GM12878 (cell line): ENCODE results near the gene ZCCHC17. TPM values are rescaled to one million over a fixed set of nuclear protein-coding genes. Genes with fewer than 3 reads are reported as not detected.

Experiments used
- ATAC-seq: fragments of 200-7000 bp; cut with Tn5 transposase; 3 replicates; pipeline ENCODE4 v1.9.1; 2020; ENCODE audit warnings: mild to moderate bottlenecking, moderate library complexity
- BruUV-seq: library from RNA; stranded (reverse); fragments of 400-500 nt; replicated peaks from 2 replicates; lab custom pipeline; 2021; lab: Mats Ljungman, UMichigan
- CTCF ChIA-PET: fragments of 300-600 bp; sonication (Branson Sonifier 250); formaldehyde crosslinking; extraction: SDS; loops from one replicate; lab custom pipeline; 2021; ENCODE audit warnings: inconsistent platforms; lab: Yijun Ruan, JAX
- POLR2A ChIA-PET: fragments of 350-600 bp; formaldehyde crosslinking; extraction: SDS; loops from one replicate; lab custom pipeline; 2021; ENCODE audit warnings: inconsistent platforms; lab: Charles Lee
- RAD21 ChIA-PET: fragments of 300-600 bp; sonication (Branson Sonifier 250); formaldehyde crosslinking; loops from one replicate; lab custom pipeline; 2023; ENCODE audit warnings: antibody characterized with exemption; ENCODE audit not compliant: unreplicated experiment; lab: Charles Lee
- SMC1A ChIA-PET: fragments of 300-600 bp; sonication (Branson Sonifier 250); formaldehyde crosslinking; loops from one replicate; lab custom pipeline; 2023; ENCODE audit not compliant: unreplicated experiment, uncharacterized antibody; lab: Charles Lee
- DNase-seq: peaks from one replicate; pipeline ENCODE4 v3.0.0-alpha.2; 2011; ENCODE audit warnings: low read depth, low spot score
- FAIRE-seq: peaks from 3 replicates; lab custom pipeline; 2011; peaks lifted over from hg19 to GRCh38; lab: Jason Lieb, UNC
- H2AFZ ChIP-seq: 2 replicates; pipeline ENCODE4 v1.6.0; 2011; ENCODE audit warnings: low read depth, low read length, control low read depth; ENCODE audit not compliant: control insufficient read depth
- H3K27ac ChIP-seq: 2 replicates; pipeline ENCODE4 v1.5.1; 2011; ENCODE audit warnings: control low read depth; ENCODE audit not compliant: control insufficient read depth, insufficient read depth
- H3K27me3 ChIP-seq, 2 experiments: replicated peaks in 1 of 2; 2 replicates each; pipeline versions ENCODE4 v1.6.0 to v1.6.1; 2011; ENCODE audit warnings: low read length in 1 of 2; ENCODE audit not compliant: control insufficient read depth in 2 of 2, insufficient read depth in 2 of 2
- H3K36me3 ChIP-seq, 2 experiments: 2 replicates each; pipeline ENCODE4 v1.5.1; 2011; ENCODE audit warnings: low read length in 1 of 2; ENCODE audit not compliant: control insufficient read depth in 2 of 2, insufficient read depth in 2 of 2
- H3K4me1 ChIP-seq: 2 replicates; pipeline ENCODE4 v1.6.1; 2011; ENCODE audit warnings: mild to moderate bottlenecking, low read length, moderate library complexity, mixed read lengths; ENCODE audit not compliant: control insufficient read depth, insufficient read depth
- H3K4me2 ChIP-seq: 2 replicates; pipeline ENCODE4 v1.6.0; 2011; ENCODE audit warnings: control low read depth; ENCODE audit not compliant: control insufficient read depth, insufficient read depth
- H3K4me3 ChIP-seq: fragments of 200-600 bp; sonication (generic); 2 replicates; pipeline ENCODE4 v1.5.1; 2016
- H3K79me2 ChIP-seq: 2 replicates; pipeline ENCODE4 v1.6.0; 2011; ENCODE audit warnings: low read length; ENCODE audit not compliant: control insufficient read depth, insufficient read depth
- H3K9ac ChIP-seq: 2 replicates; pipeline ENCODE4 v1.8.0; 2011; ENCODE audit warnings: low read length, control low read depth, mixed read lengths; ENCODE audit not compliant: control insufficient read depth, insufficient read depth
- H3K9me3 ChIP-seq: replicated peaks from 3 replicates; pipeline ENCODE4 v1.5.1; 2011; ENCODE audit warnings: mild to moderate bottlenecking, low read length; ENCODE audit not compliant: control insufficient read depth, insufficient read depth
- H4K20me1 ChIP-seq: 2 replicates; pipeline ENCODE4 v1.6.0; 2011; ENCODE audit not compliant: control insufficient read depth, insufficient read depth
- EGR1 ChIP-seq, 2 experiments: IDR thresholded peaks; 1 replicate in 1 of 2; 2 replicates in 1 of 2; pipeline ENCODE4 v1.6.1; 2011 to 2012; ENCODE audit warnings: low read depth in 2 of 2, low read length in 2 of 2, borderline replicate concordance in 1 of 2, mild to moderate bottlenecking in 1 of 2, moderate library complexity in 1 of 2
- FOS ChIP-seq: IDR thresholded peaks from 3 replicates; pipeline ENCODE4 v1.6.1; 2011; ENCODE audit warnings: borderline replicate concordance; ENCODE audit not compliant: insufficient read length; ENCODE audit errors: extremely low read depth
- IKZF1 ChIP-seq: fragments of 450-650 bp; conservative IDR thresholded peaks from 2 replicates; pipeline ENCODE4 v1.6.1; 2017; ENCODE audit warnings: antibody characterized with exemption, mild to moderate bottlenecking
- RCOR1 ChIP-seq: conservative IDR thresholded peaks from 2 replicates; pipeline ENCODE4 v1.6.1; 2012; ENCODE audit warnings: low read depth, low read length, improper control_type of control experiment
- RELA ChIP-seq: fragments of 450-650 bp; IDR thresholded peaks from 2 replicates; pipeline ENCODE4 v1.8.0; 2014; ENCODE audit warnings: borderline replicate concordance; ENCODE audit not compliant: partially characterized antibody
- USF1 ChIP-seq: IDR thresholded peaks from 2 replicates; pipeline ENCODE4 v1.6.1; 2011; ENCODE audit warnings: borderline replicate concordance, low read depth, mild to moderate bottlenecking, moderate library complexity, mixed read lengths, low read length; ENCODE audit not compliant: insufficient read depth; ENCODE audit errors: extremely low read length
- WGBS: methylation state at CpG from one replicate; pipeline ENCODE4 v1.1.6; 2016; ENCODE audit warnings: low lambda C conversion rate; ENCODE audit not compliant: insufficient replicate concordance, insufficient coverage; ENCODE audit errors: missing lambda C conversion rate; 5-methylcytosine and 5-hydroxymethylcytosine counted together
- in situ Hi-C: fragments of 300-500 bp; cut with MboI; formaldehyde crosslinking; loops from 9 replicates; pipeline ENCODE4 v1.14.3; 2018; ENCODE audit warnings: mixed read lengths
- intact Hi-C: fragments of 100-400 bp; cut with micrococcal nuclease; formaldehyde crosslinking; loops from one replicate; pipeline ENCODE4 v1.14.2; 2022; ENCODE audit not compliant: unreplicated experiment
- polyA plus RNA-seq, 11 experiments: library from polyadenylated mRNA; depleted of rRNA in 4 of 11; unstranded in 6 of 11; stranded (reverse) in 5 of 11; fragments of >200 nt; fragmentation: Nextera tagmentation in 4 of 11; fragmentation: Illumina TruSeq in 1 of 11; extraction: Ambion mirVana in 4 of 11; extraction: Trizol in 1 of 11; gene quantifications; 1 replicate in 1 of 11; 2 replicates in 10 of 11; pipeline versions ENCODE4 v1.2.1 to v1.2.3, GENCODE V29; 2011 to 2016; ENCODE audit warnings: inconsistent platforms in 2 of 11, missing spikeins in 2 of 11, low read depth in 1 of 11
- total RNA-seq, 4 experiments: library from RNA; depleted of rRNA in 3 of 4; stranded (reverse); fragments of >200 nt in 3 of 4; fragmentation: Illumina TruSeq in 1 of 4; extraction: Trizol in 1 of 4; gene quantifications; 2 replicates each; pipeline versions ENCODE4 v1.2.1 to v1.2.3, GENCODE V29; 2013 to 2021
- TF ChIP-seq, protein P1 (sequence below): fragments of 450-650 bp; formaldehyde crosslinking; IDR thresholded peaks from 2 replicates; pipeline ENCODE4 v1.4.0; 2020; ENCODE audit warnings: mild to moderate bottlenecking, moderate library complexity

The ZCCHC17 gene
- total and polyA plus RNA-seq, 10 of the 15 experiments (the other 5 are each of a cell fraction or from before 2014, with no cell fraction given): 22.3 to 86.3 (median 47.0) TPM

DNA sequence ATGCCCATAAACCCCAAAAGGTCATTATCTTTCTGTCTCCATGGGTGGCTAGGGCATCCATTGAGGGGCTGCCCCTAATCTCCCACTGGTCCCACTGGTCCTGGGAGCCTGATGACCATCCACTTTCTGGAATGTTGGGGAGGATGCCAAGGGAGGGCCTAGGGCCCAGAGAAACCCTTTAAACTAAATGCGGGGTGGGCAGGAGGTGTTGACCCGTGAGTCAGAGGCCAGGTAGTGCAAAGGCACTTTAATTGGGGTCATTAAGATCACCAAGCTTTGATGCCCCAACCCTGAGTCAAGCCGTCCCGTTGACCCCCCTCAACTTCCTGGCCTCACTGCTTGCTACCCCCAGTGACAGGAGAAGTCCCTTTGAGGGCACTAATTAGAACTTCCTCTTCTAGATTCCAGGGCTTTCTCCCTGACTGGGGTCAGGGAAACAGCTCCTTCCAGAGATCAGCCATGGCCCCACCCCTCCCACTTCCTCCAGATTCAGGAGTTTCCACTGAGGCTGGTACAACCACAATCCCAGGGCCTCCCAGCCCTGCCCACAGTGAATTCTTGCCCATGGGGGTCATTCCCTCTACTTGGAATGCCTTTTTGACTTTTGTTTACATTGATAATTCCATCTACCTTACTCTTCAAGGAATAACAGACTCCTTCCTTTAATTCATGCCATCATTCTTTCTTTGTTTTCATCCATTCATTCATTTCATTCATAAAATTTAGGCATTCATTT is 100.7 kb downstream of the ZCCHC17 start (continued):
- no peak for TF ChIP-seq USF1

GRCh38 chr1:31398246-31398645 is 101.4 kb downstream of the ZCCHC17 start:
- ChIA-PET RAD21 (interaction anchor here (0.5 kb wide), 1 partner anchor 62 kb away, joined by 3 read pairs; no protein-coding TSS in a partner anchor), SMC1A (interaction anchor here (11.5 kb wide), 1 partner anchor 22 kb away, joined by 132 read pairs; no protein-coding TSS in a partner anchor), POLR2A (no interaction called here), CTCF (interaction anchor here (5.3 to 6.3 kb wide), 2 partner anchors 23 to 26 kb away, joined by 42 to 204 read pairs; partner anchors contain the start of gene FABP3)
- FAIRE-seq: no peak
- intact Hi-C loops (no loop called here), in situ Hi-C loops (no loop called here)
- 6% methylated on average over 2 of the region's 2 CpGs for WGBS
- no TSS peak for BruUV-seq
- Histone ChIP-seq H3K79me2 (no peaks in the 10 kb centered on the region), H4K20me1 (no peaks in the 10 kb centered on the region), H3K36me3 (no peaks in the 10 kb centered on the region), H3K27ac (no peak overlapping the region), H3K9me3 (no peaks in the 10 kb centered on the region), H3K27me3 (no peaks in the 10 kb centered on the region), H3K4me1 (peaks cover 2% of the 10 kb centered on the region), H3K4me2 (no peak overlapping the region), H3K4me3 (no peak overlapping the region), H2AFZ (no peak overlapping the region)
- ATAC-seq: no peak
- no peak for DNase-seq
- TF ChIP-seq RELA (no peak), EGR1 (IDR thresholded peaks at IDR 0.05; ENCODE audit: borderline replicate concordance in 1 of 2, low read depth in 2 of 2, low read length in 2 of 2) (no peak), RCOR1 (no peak), IKZF1 (no peak), FOS (no peak)
- TF ChIP-seq, protein P1, sequence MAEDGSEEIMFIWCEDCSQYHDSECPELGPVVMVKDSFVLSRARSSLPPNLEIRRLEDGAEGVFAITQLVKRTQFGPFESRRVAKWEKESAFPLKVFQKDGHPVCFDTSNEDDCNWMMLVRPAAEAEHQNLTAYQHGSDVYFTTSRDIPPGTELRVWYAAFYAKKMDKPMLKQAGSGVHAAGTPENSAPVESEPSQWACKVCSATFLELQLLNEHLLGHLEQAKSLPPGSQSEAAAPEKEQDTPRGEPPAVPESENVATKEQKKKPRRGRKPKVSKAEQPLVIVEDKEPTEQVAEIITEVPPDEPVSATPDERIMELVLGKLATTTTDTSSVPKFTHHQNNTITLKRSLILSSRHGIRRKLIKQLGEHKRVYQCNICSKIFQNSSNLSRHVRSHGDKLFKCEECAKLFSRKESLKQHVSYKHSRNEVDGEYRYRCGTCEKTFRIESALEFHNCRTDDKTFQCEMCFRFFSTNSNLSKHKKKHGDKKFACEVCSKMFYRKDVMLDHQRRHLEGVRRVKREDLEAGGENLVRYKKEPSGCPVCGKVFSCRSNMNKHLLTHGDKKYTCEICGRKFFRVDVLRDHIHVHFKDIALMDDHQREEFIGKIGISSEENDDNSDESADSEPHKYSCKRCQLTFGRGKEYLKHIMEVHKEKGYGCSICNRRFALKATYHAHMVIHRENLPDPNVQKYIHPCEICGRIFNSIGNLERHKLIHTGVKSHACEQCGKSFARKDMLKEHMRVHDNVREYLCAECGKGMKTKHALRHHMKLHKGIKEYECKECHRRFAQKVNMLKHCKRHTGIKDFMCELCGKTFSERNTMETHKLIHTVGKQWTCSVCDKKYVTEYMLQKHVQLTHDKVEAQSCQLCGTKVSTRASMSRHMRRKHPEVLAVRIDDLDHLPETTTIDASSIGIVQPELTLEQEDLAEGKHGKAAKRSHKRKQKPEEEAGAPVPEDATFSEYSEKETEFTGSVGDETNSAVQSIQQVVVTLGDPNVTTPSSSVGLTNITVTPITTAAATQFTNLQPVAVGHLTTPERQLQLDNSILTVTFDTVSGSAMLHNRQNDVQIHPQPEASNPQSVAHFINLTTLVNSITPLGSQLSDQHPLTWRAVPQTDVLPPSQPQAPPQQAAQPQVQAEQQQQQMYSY (CRISPR knock-in tag): no peak
- TF ChIP-seq, all 136 proteins: peak for 0
- no peak overlapping the region for H3K9ac ChIP-seq
